SJCRH30 (cell line): Measurements from ENCODE around the gene TMEM164. TPM values are rescaled to one million over a fixed set of nuclear protein-coding genes. Genes with fewer than 3 reads are reported as not detected.
"Not testable (repeated sequence)": the region's sequence is repeated elsewhere in the genome, so short reads cannot be mapped to it uniquely, and the experiment has no call there.

ENCODE experiments used
- DNase-seq, 2 experiments: peaks; one replicate each; pipeline ENCODE4 v3.0.0-alpha.2; 2015 to 2020
- H3K27ac ChIP-seq: fragments of 250-450 bp; sonication (Bioruptor Pico); 2 replicates; pipeline ENCODE4 v1.5.1; 2020; ENCODE audit warnings: mild to moderate bottlenecking, moderate library complexity
- H3K27me3 ChIP-seq: fragments of 250-450 bp; sonication (Bioruptor Pico); 2 replicates; pipeline ENCODE4 v1.5.1; 2020; ENCODE audit warnings: mild to moderate bottlenecking, moderate library complexity
- H3K36me3 ChIP-seq: fragments of 250-450 bp; sonication (Bioruptor Pico); 2 replicates; pipeline ENCODE4 v1.5.1; 2020; ENCODE audit warnings: mild to moderate bottlenecking, moderate library complexity
- H3K4me1 ChIP-seq: fragments of 250-450 bp; sonication (Bioruptor Pico); 2 replicates; pipeline ENCODE4 v1.5.1; 2020; ENCODE audit warnings: mild to moderate bottlenecking, moderate library complexity
- H3K4me3 ChIP-seq: fragments of 250-450 bp; sonication (Bioruptor Pico); 2 replicates; pipeline ENCODE4 v1.5.1; 2020; ENCODE audit warnings: mild to moderate bottlenecking, moderate library complexity
- H3K9me3 ChIP-seq: fragments of 250-450 bp; sonication (Bioruptor Pico); replicated peaks from 2 replicates; pipeline ENCODE4 v1.5.1; 2020; ENCODE audit warnings: mild to moderate bottlenecking, moderate library complexity
- total RNA-seq: library from RNA; depleted of rRNA; stranded (reverse); fragments of >200 nt; shearing (Covaris generic); gene quantifications from 2 replicates; pipeline ENCODE4 v1.2.3, GENCODE V29; 2014

The TMEM164 gene
- total RNA-seq, 1 experiment from 2014 or later: 22.8 TPM

- no peaks in the 10 kb centered on the region for H3K36me3 ChIP-seq
- H3K9me3 ChIP-seq: no peaks in the 10 kb centered on the region
- no peak overlapping the region for H3K27ac ChIP-seq
- H3K27me3 ChIP-seq: no peaks in the 10 kb centered on the region
- no peak overlapping the region for H3K4me3 ChIP-seq
- no peaks in the 10 kb centered on the region for H3K4me1 ChIP-seq
- DNase-seq: no peak
Measured at GRCh38 chrX:110142096-110142495, 139.2 kb downstream of the TMEM164 start.

GRCh38 chrX:110143454-110144210, 140.7 kb downstream of the TMEM164 start:
- Histone ChIP-seq H3K27ac (no peak overlapping the region), H3K27me3 (no peaks in the 10 kb centered on the region), H3K36me3 (no peaks in the 10 kb centered on the region), H3K9me3 (no peaks in the 10 kb centered on the region), H3K4me1 (no peaks in the 10 kb centered on the region), H3K4me3 (no peak overlapping the region)
- no peak for DNase-seq

GRCh38 chrX:110145311-110145710, 142.4 kb downstream of the TMEM164 start:
- Histone ChIP-seq H3K4me1 (no peaks in the 10 kb centered on the region), H3K9me3 (no peaks in the 10 kb centered on the region), H3K27me3 (no peaks in the 10 kb centered on the region), H3K36me3 (no peaks in the 10 kb centered on the region), H3K4me3 (no peak overlapping the region), H3K27ac (no peak overlapping the region)
- DNase-seq: no peak

GRCh38 chrX:110145854-110146253, 142.9 kb downstream of the TMEM164 start:
- H3K27me3 ChIP-seq: no peaks in the 10 kb centered on the region
- H3K36me3 ChIP-seq: no peaks in the 10 kb centered on the region
- no peaks in the 10 kb centered on the region for H3K9me3 ChIP-seq
- H3K4me1 ChIP-seq: no peaks in the 10 kb centered on the region
- H3K27ac ChIP-seq: no peak overlapping the region
- DNase-seq: peak; percentile 3 to 35
- H3K4me3 ChIP-seq: no peak overlapping the region

GRCh38 chrX:110146521-110146920, 143.6 kb downstream of the TMEM164 start:
- Histone ChIP-seq H3K27ac (no peak overlapping the region), H3K9me3 (no peaks in the 10 kb centered on the region), H3K27me3 (no peaks in the 10 kb centered on the region), H3K36me3 (no peaks in the 10 kb centered on the region), H3K4me1 (no peaks in the 10 kb centered on the region), H3K4me3 (no peak overlapping the region)
- DNase-seq: peak; percentile 14 to 65

GRCh38 chrX:110153244-110153643, 150.3 kb downstream of the TMEM164 start:
- H3K4me3 ChIP-seq: no peak overlapping the region
- no peaks in the 10 kb centered on the region for H3K4me1 ChIP-seq
- no peak overlapping the region for H3K27ac ChIP-seq
- H3K9me3 ChIP-seq: no peaks in the 10 kb centered on the region
- no peaks in the 10 kb centered on the region for H3K27me3 ChIP-seq
- H3K36me3 ChIP-seq: no peaks in the 10 kb centered on the region
- no peak for DNase-seq

- Histone ChIP-seq H3K4me3 (no peak overlapping the region), H3K27me3 (no peaks in the 10 kb centered on the region), H3K36me3 (no peaks in the 10 kb centered on the region), H3K9me3 (no peaks in the 10 kb centered on the region), H3K27ac (no peak overlapping the region), H3K4me1 (no peaks in the 10 kb centered on the region)
- no peak for DNase-seq
Measured at GRCh38 chrX:110153896-110154295, 151.0 kb downstream of the TMEM164 start.

GRCh38 chrX:110154328-110154727, 151.4 kb downstream of the TMEM164 start:
- H3K27me3 ChIP-seq, DNase-seq, H3K36me3 ChIP-seq, H3K9me3 ChIP-seq, H3K4me3 ChIP-seq, H3K4me1 ChIP-seq, H3K27ac ChIP-seq: not testable (repeated sequence)

GRCh38 chrX:110155759-110156158, 152.8 kb downstream of the TMEM164 start:
- no peak overlapping the region for H3K27ac ChIP-seq
- H3K4me1 ChIP-seq: no peaks in the 10 kb centered on the region
- DNase-seq: no peak
- no peak overlapping the region for H3K4me3 ChIP-seq
- no peaks in the 10 kb centered on the region for H3K36me3 ChIP-seq
- no peaks in the 10 kb centered on the region for H3K27me3 ChIP-seq
- H3K9me3 ChIP-seq: no peaks in the 10 kb centered on the region

- Histone ChIP-seq H3K4me3 (no peak overlapping the region), H3K9me3 (no peaks in the 10 kb centered on the region), H3K27ac (no peak overlapping the region), H3K4me1 (no peaks in the 10 kb centered on the region), H3K27me3 (no peaks in the 10 kb centered on the region), H3K36me3 (no peaks in the 10 kb centered on the region)
- DNase-seq: no peak
Measured at GRCh38 chrX:110156167-110156754, 153.3 kb downstream of the TMEM164 start.

- Histone ChIP-seq H3K27me3 (no peaks in the 10 kb centered on the region), H3K36me3 (no peaks in the 10 kb centered on the region), H3K27ac (no peak overlapping the region), H3K4me3 (no peak overlapping the region), H3K4me1 (no peaks in the 10 kb centered on the region), H3K9me3 (no peaks in the 10 kb centered on the region)
- no peak for DNase-seq
Measured at GRCh38 chrX:110157444-110157843, 154.5 kb downstream of the TMEM164 start.

GRCh38 chrX:110159235-110159634, 156.3 kb downstream of the TMEM164 start:
- Histone ChIP-seq H3K4me3 (no peak overlapping the region), H3K36me3 (no peaks in the 10 kb centered on the region), H3K4me1 (no peaks in the 10 kb centered on the region), H3K9me3 (no peaks in the 10 kb centered on the region), H3K27ac (no peak overlapping the region), H3K27me3 (no peaks in the 10 kb centered on the region)
- DNase-seq: no peak

GRCh38 chrX:110159865-110160264, 157.0 kb downstream of the TMEM164 start:
- Histone ChIP-seq H3K4me3 (no peak overlapping the region), H3K27ac (no peak overlapping the region), H3K36me3 (no peaks in the 10 kb centered on the region), H3K9me3 (no peaks in the 10 kb centered on the region), H3K4me1 (no peaks in the 10 kb centered on the region), H3K27me3 (no peaks in the 10 kb centered on the region)
- DNase-seq: no peak

- H3K36me3 ChIP-seq: no peaks in the 10 kb centered on the region
- no peaks in the 10 kb centered on the region for H3K4me1 ChIP-seq
- no peak overlapping the region for H3K4me3 ChIP-seq
- H3K9me3 ChIP-seq: no peaks in the 10 kb centered on the region
- no peak for DNase-seq
- no peak overlapping the region for H3K27ac ChIP-seq
- no peaks in the 10 kb centered on the region for H3K27me3 ChIP-seq
Measured at GRCh38 chrX:110161361-110161686, 158.4 kb downstream of the TMEM164 start.

- H3K4me1 ChIP-seq: no peaks in the 10 kb centered on the region
- H3K27me3 ChIP-seq: no peaks in the 10 kb centered on the region
- H3K36me3 ChIP-seq: no peaks in the 10 kb centered on the region
- no peaks in the 10 kb centered on the region for H3K9me3 ChIP-seq
- H3K4me3 ChIP-seq: no peak overlapping the region
- H3K27ac ChIP-seq: no peak overlapping the region
- DNase-seq: no peak
Measured at GRCh38 chrX:110162131-110162530, 159.2 kb downstream of the TMEM164 start.

- Histone ChIP-seq H3K27me3 (no peaks in the 10 kb centered on the region), H3K27ac (no peak overlapping the region), H3K4me1 (no peaks in the 10 kb centered on the region), H3K9me3 (no peaks in the 10 kb centered on the region), H3K4me3 (no peak overlapping the region), H3K36me3 (no peaks in the 10 kb centered on the region)
- no peak for DNase-seq
Measured at GRCh38 chrX:110162867-110163266, 160.0 kb downstream of the TMEM164 start.
